A549 (cell line): Measurements from ENCODE around the gene TLCD5.

ENCODE experiments used
- CTCF ChIP-seq: fragments of >200 bp; sonication (Bioruptor Twin); formaldehyde crosslinking; IDR thresholded peaks from 3 replicates; pipeline ENCODE4 v1.5.1; 2016
- FOSL2 ChIP-seq, 2 experiments: fragments of 450-650 bp in 1 of 2; fragments of >200 bp in 1 of 2; sonication (Bioruptor Twin) in 1 of 2; formaldehyde crosslinking; IDR thresholded peaks; 2 replicates each; pipeline versions ENCODE4 v1.5.0 to v1.6.1; 2016 to 2020; ENCODE audit warnings: mild to moderate bottlenecking in 1 of 2, moderate library complexity in 1 of 2
- HDAC2 ChIP-seq: fragments of 200-600 bp; sonication (generic); IDR thresholded peaks from 2 replicates; pipeline ENCODE4 v1.6.1; 2016
- JUNB ChIP-seq: fragments of >200 bp; sonication (Bioruptor Twin); formaldehyde crosslinking; IDR thresholded peaks from 2 replicates; pipeline ENCODE4 v1.6.1; 2016
- MAFK ChIP-seq: fragments of 450-650 bp; IDR thresholded peaks from 2 replicates; pipeline ENCODE4 v1.6.1; 2014; ENCODE audit not compliant: partially characterized antibody
- POLR2A ChIP-seq: IDR thresholded peaks from 2 replicates; pipeline ENCODE4 v1.6.1; 2012; ENCODE audit warnings: mild to moderate bottlenecking, low read length
- POLR2AphosphoS2 ChIP-seq: conservative IDR thresholded peaks from 2 replicates; pipeline ENCODE4 v1.6.1; 2012; ENCODE audit warnings: low read length, improper control_type of control experiment, inconsistent platforms
- SREBF2 ChIP-seq: fragments of 450-650 bp; IDR thresholded peaks from 2 replicates; pipeline ENCODE4 v1.6.1; 2014; ENCODE audit warnings: mild to moderate bottlenecking, moderate library complexity
- ZFP36 ChIP-seq: fragments of 450-650 bp; IDR thresholded peaks from 2 replicates; pipeline ENCODE4 v1.6.1; 2014; ENCODE audit warnings: borderline replicate concordance; ENCODE audit not compliant: partially characterized antibody

GRCh38 chr11:120372296-120372695 is 47.2 kb downstream of the TLCD5 start:
- TF ChIP-seq POLR2AphosphoS2: no peak
- TF ChIP-seq ZFP36: no peak
- TF ChIP-seq MAFK: no peak
- TF ChIP-seq SREBF2: no peak
- TF ChIP-seq POLR2A: no peak
- no peak for TF ChIP-seq HDAC2
- no peak for TF ChIP-seq JUNB
- TF ChIP-seq CTCF: no peak
- no peak for TF ChIP-seq FOSL2 (IDR thresholded peaks at IDR 0.05)
- no peak for TF ChIP-seq FOSL2 (CRISPR knock-in tag; IDR thresholded peaks at IDR 0.05)
